Lung (tissue), 12 donors: Measurements from ENCODE around the gene RAB3IL1. TPM values are rescaled to one million over a fixed set of nuclear protein-coding genes. Genes with fewer than 3 reads are reported as not detected.

ENCODE experiments used
- ATAC-seq: fragments of 200-7000 bp; cut with Tn5 transposase; one replicate; pipeline ENCODE4 v1.9.1; 2020; ENCODE audit warnings: moderate number of reproducible peaks; ENCODE audit not compliant: insufficient read depth, low FRiP score
- DNase-seq, 3 donors: peaks; one replicate each; pipeline ENCODE4 v3.0.0-alpha.2; 2013 to 2017
- H3K27ac ChIP-seq, 2 donors: one replicate each; pipeline ENCODE4 v1.5.1; 2013; ENCODE audit warnings: mild to moderate bottlenecking in 2 of 2, moderate library complexity in 2 of 2, control low read depth in 1 of 2, inconsistent platforms in 1 of 2, low read depth in 1 of 2, low read length in 1 of 2
- H3K27me3 ChIP-seq, 3 donors: one replicate each; pipeline ENCODE4 v1.5.1; 2013; ENCODE audit warnings: low read length in 2 of 3; ENCODE audit not compliant: control insufficient read depth in 3 of 3, insufficient read depth in 3 of 3
- H3K36me3 ChIP-seq, 4 donors: one replicate each; pipeline ENCODE4 v1.5.1; 2013; ENCODE audit warnings: low read length in 4 of 4, mild to moderate bottlenecking in 1 of 4, moderate library complexity in 1 of 4; ENCODE audit not compliant: control insufficient read depth in 4 of 4, insufficient read depth in 4 of 4
- H3K4me1 ChIP-seq, 5 donors: one replicate each; pipeline ENCODE4 v1.5.1; 2013; ENCODE audit warnings: low read length in 5 of 5, mild to moderate bottlenecking in 2 of 5, moderate library complexity in 1 of 5; ENCODE audit not compliant: control insufficient read depth in 5 of 5, insufficient read depth in 5 of 5
- H3K4me3 ChIP-seq: one replicate; pipeline ENCODE4 v1.5.1; 2013; ENCODE audit warnings: mild to moderate bottlenecking, control low read depth, moderate library complexity
- H3K9ac ChIP-seq, 2 donors: one replicate each; pipeline ENCODE4 v1.5.1; 2013; ENCODE audit warnings: low read length in 2 of 2, control low read depth in 1 of 2; ENCODE audit not compliant: insufficient read depth in 1 of 2
- H3K9me3 ChIP-seq, 4 donors: one replicate each; pipeline ENCODE4 v1.5.1; 2013; ENCODE audit warnings: low read length in 3 of 4, mild to moderate bottlenecking in 1 of 4, moderate library complexity in 1 of 4; ENCODE audit not compliant: control insufficient read depth in 4 of 4, insufficient read depth in 3 of 4
- CTCF ChIP-seq: IDR thresholded peaks from 2 replicates; pipeline ENCODE4 v1.5.1; 2012; ENCODE audit warnings: mild to moderate bottlenecking; ENCODE audit errors: control extremely low read depth, extremely low read depth
- WGBS, 2 donors: extraction: QIAGEN DNeasy Blood & Tissue Kit; methylation state at CpG; one replicate each; pipeline ENCODE4 v1.1.7; 2013; 5-methylcytosine and 5-hydroxymethylcytosine counted together
- polyA plus RNA-seq, 2 donors: library from polyadenylated mRNA; stranded (reverse); fragments of 200-250 nt; gene quantifications; one replicate each; pipeline ENCODE4 v1.2.1, GENCODE V29; 2013
- total RNA-seq, 2 donors: library from RNA; depleted of rRNA in 1 of 2; stranded (reverse); fragments of >200 nt in 1 of 2; gene quantifications; one replicate each; pipeline ENCODE4 v1.2.1, GENCODE V29; 2014 to 2021
- donor health status: control.
- donor health status: control.
- donor health status: Bipolar disorder and iron deficiency.
- donor health status: healthy.
- donor health status: DM: yes; HTN: yes; CAD: no.

Gene RAB3IL1
- total and polyA plus RNA-seq, 4 donors, result 6.7 to 20.8 (median 9.8) TPM

- 65 to 82% methylated on average over 7 of the region's 7 CpGs for WGBS, 2 donors
- H3K27me3 ChIP-seq, result no peaks in the 10 kb centered on the region
- DNase-seq, result peak in 1 of 3 donors; percentile 23
- no peak for ATAC-seq
- peaks cover 0 to 11% (median 8%) of the 10 kb centered on the region in 5 donors for H3K4me1 ChIP-seq
- H3K4me3 ChIP-seq, result no peak overlapping the region
- no peak for TF ChIP-seq CTCF
- peak overlapping the region; percentile 63 to 79 for H3K27ac ChIP-seq
- no peak overlapping the region for H3K9ac ChIP-seq
- H3K9me3 ChIP-seq, result no peaks in the 10 kb centered on the region
- H3K36me3 ChIP-seq, result peaks cover 0 to 3% (median 0%) of the 10 kb centered on the region in 4 donors
These were observed 29.4 kb downstream of the RAB3IL1 start for GRCh38 chr11:61887839-61888494.

- 97 to 99% methylated on average over 3 of the region's 3 CpGs for WGBS, 2 donors
- ATAC-seq, result no peak
- no peak overlapping the region for H3K9ac ChIP-seq
- TF ChIP-seq CTCF, result no peak
- no peak overlapping the region for H3K4me3 ChIP-seq
- peaks cover 0 to 11% (median 8%) of the 10 kb centered on the region in 5 donors for H3K4me1 ChIP-seq
- H3K9me3 ChIP-seq, result no peaks in the 10 kb centered on the region
- H3K27me3 ChIP-seq, result no peaks in the 10 kb centered on the region
- no peak overlapping the region for H3K27ac ChIP-seq
- no peak for DNase-seq
- peaks cover 0 to 3% (median 0%) of the 10 kb centered on the region in 4 donors for H3K36me3 ChIP-seq
These were observed 30.7 kb downstream of the RAB3IL1 start for GRCh38 chr11:61886643-61887042.

GRCh38 chr11:61885784-61886580 is 31.4 kb downstream of the RAB3IL1 start:
- Histone ChIP-seq H3K27ac (no peak overlapping the region), H3K9me3 (no peaks in the 10 kb centered on the region), H3K4me1 (peaks cover 0 to 11% (median 7%) of the 10 kb centered on the region in 5 donors), H3K27me3 (no peaks in the 10 kb centered on the region), H3K36me3 (peaks cover 0 to 3% (median 0%) of the 10 kb centered on the region in 4 donors), H3K4me3 (no peak overlapping the region), H3K9ac (no peak overlapping the region)
- no peak for DNase-seq
- WGBS, 2 donors, result 95 to 96% methylated on average over 13 of the region's 13 CpGs
- ATAC-seq, result no peak
- TF ChIP-seq CTCF, result no peak
